IPS DF 19.7 (cell line): ENCODE results near the gene RFTN1.

ENCODE experiments used
- DNase-seq: peaks from one replicate; pipeline ENCODE4 v3.0.0-alpha.2; 2013; ENCODE audit warnings: low read depth, low spot score

RFTN1 gene

GRCh38 chr3:16468002-16468335 is 45.5 kb downstream of the RFTN1 start:
- no peak for DNase-seq

- DNase-seq, result no peak
These were observed 46.1 kb downstream of the RFTN1 start for GRCh38 chr3:16467393-16467792.

- no peak for DNase-seq
These were observed 46.7 kb downstream of the RFTN1 start for GRCh38 chr3:16466822-16467221.

GRCh38 chr3:16464511-16465148 is 48.9 kb downstream of the RFTN1 start:
- no peak for DNase-seq

- DNase-seq, result no peak
These were observed 49.6 kb downstream of the RFTN1 start for GRCh38 chr3:16463914-16464313.

- DNase-seq, result no peak
These were observed 50.4 kb downstream of the RFTN1 start for GRCh38 chr3:16463119-16463518.

GRCh38 chr3:16462679-16463078 is 50.8 kb downstream of the RFTN1 start:
- no peak for DNase-seq

GRCh38 chr3:16461463-16462245 is 51.8 kb downstream of the RFTN1 start:
- DNase-seq, result no peak

- DNase-seq, result no peak
These were observed 52.6 kb downstream of the RFTN1 start for GRCh38 chr3:16460886-16461285.

GRCh38 chr3:16460273-16460672 is 53.2 kb downstream of the RFTN1 start:
- no peak for DNase-seq

GRCh38 chr3:16456784-16457415 is 56.6 kb downstream of the RFTN1 start:
- no peak for DNase-seq

GRCh38 chr3:16455966-16456365 is 57.5 kb downstream of the RFTN1 start:
- DNase-seq, result no peak

GRCh38 chr3:16455001-16455400 is 58.5 kb downstream of the RFTN1 start:
- DNase-seq, result no peak

- DNase-seq, result no peak
These were observed 61.2 kb downstream of the RFTN1 start for GRCh38 chr3:16452261-16452660.

GRCh38 chr3:16449369-16449768 is 64.1 kb downstream of the RFTN1 start:
- no peak for DNase-seq

GRCh38 chr3:16448639-16449070 is 64.8 kb downstream of the RFTN1 start:
- no peak for DNase-seq

GRCh38 chr3:16447135-16447534 is 66.4 kb downstream of the RFTN1 start:
- no peak for DNase-seq

- no peak for DNase-seq
These were observed 69.2 kb downstream of the RFTN1 start for GRCh38 chr3:16444344-16444743.

GRCh38 chr3:16442730-16443129 is 70.8 kb downstream of the RFTN1 start:
- DNase-seq, result no peak

- DNase-seq, result no peak
These were observed 72.1 kb downstream of the RFTN1 start for GRCh38 chr3:16441371-16441875.

- DNase-seq, result no peak
These were observed 73.4 kb downstream of the RFTN1 start for GRCh38 chr3:16439848-16440708.
